GM12878 (cell line): ENCODE results near the gene USP12. TPM values are rescaled to one million over a fixed set of nuclear protein-coding genes. Genes with fewer than 3 reads are reported as not detected.

Experiments
- BACH1 ChIP-seq: fragments of 450-650 bp; IDR thresholded peaks from 2 replicates; pipeline ENCODE4 v1.6.1; 2017; ENCODE audit warnings: mild to moderate bottlenecking, borderline replicate concordance
- BCLAF1 ChIP-seq: fragments of 450-650 bp; IDR thresholded peaks from 2 replicates; pipeline ENCODE4 v1.6.1; 2017; ENCODE audit warnings: antibody characterized with exemption, mild to moderate bottlenecking, moderate library complexity
- CTCF ChIP-seq, 3 experiments: IDR thresholded peaks in 2 of 3; conservative IDR thresholded peaks in 1 of 3; 2 replicates each; pipeline ENCODE4 v1.5.1; 2011; ENCODE audit warnings: low read depth in 3 of 3, low read length in 3 of 3, mild to moderate bottlenecking in 3 of 3, control low read depth in 2 of 3, moderate library complexity in 2 of 3, inconsistent platforms in 1 of 3, mixed read lengths in 1 of 3; ENCODE audit not compliant: control insufficient read depth in 2 of 3, insufficient read depth in 1 of 3; ENCODE audit errors: extremely low read depth in 1 of 3
- E4F1 ChIP-seq: fragments of 450-650 bp; IDR thresholded peaks from 2 replicates; pipeline ENCODE4 v1.6.1; 2018; ENCODE audit warnings: borderline replicate concordance, mild to moderate bottlenecking; ENCODE audit not compliant: partially characterized antibody
- EED ChIP-seq: sonication (generic); IDR thresholded peaks from 2 replicates; pipeline ENCODE4 v1.6.1; 2016; ENCODE audit warnings: antibody characterized with exemption, low read depth
- KAT2A ChIP-seq: conservative IDR thresholded peaks from 2 replicates; pipeline ENCODE4 v1.6.1; 2011; ENCODE audit warnings: low read depth, low read length; ENCODE audit not compliant: control insufficient read depth
- NR2F1 ChIP-seq: fragments of 450-650 bp; conservative IDR thresholded peaks from 2 replicates; pipeline ENCODE4 v1.6.1; 2017; ENCODE audit warnings: mild to moderate bottlenecking
- RELA ChIP-seq: fragments of 450-650 bp; IDR thresholded peaks from 2 replicates; pipeline ENCODE4 v1.8.0; 2014; ENCODE audit warnings: borderline replicate concordance; ENCODE audit not compliant: partially characterized antibody
- RUNX3 ChIP-seq: IDR thresholded peaks from 2 replicates; pipeline ENCODE4 v1.6.1; 2012; ENCODE audit warnings: low read length, inconsistent platforms
- SMC3 ChIP-seq: IDR thresholded peaks from 2 replicates; pipeline ENCODE4 v1.6.1; 2011; ENCODE audit warnings: low read length, improper control_type of control experiment, borderline replicate concordance
- SP1 ChIP-seq: IDR thresholded peaks from one replicate; pipeline ENCODE4 v1.6.1; 2011; ENCODE audit warnings: low read depth, low read length
- SUZ12 ChIP-seq: fragments of 200-600 bp; sonication (generic); IDR thresholded peaks from one replicate; pipeline ENCODE4 v1.6.1; 2018; ENCODE audit warnings: antibody characterized with exemption, mild to moderate bottlenecking; ENCODE audit not compliant: unreplicated experiment
- ZNF207 ChIP-seq: fragments of 450-650 bp; IDR thresholded peaks from 2 replicates; pipeline ENCODE4 v1.6.1; 2014; ENCODE audit warnings: antibody characterized with exemption, mild to moderate bottlenecking, borderline replicate concordance
- ZNF592 ChIP-seq: fragments of 450-650 bp; IDR thresholded peaks from 2 replicates; pipeline ENCODE4 v1.6.1; 2017; ENCODE audit warnings: mild to moderate bottlenecking, moderate library complexity
- ZNF622 ChIP-seq: fragments of 450-650 bp; IDR thresholded peaks from 2 replicates; pipeline ENCODE4 v1.6.1; 2017; ENCODE audit warnings: mild to moderate bottlenecking, inconsistent platforms
- polyA plus RNA-seq, 11 experiments: library from polyadenylated mRNA; depleted of rRNA in 4 of 11; unstranded in 6 of 11; stranded (reverse) in 5 of 11; fragments of >200 nt; fragmentation: Nextera tagmentation in 4 of 11; fragmentation: Illumina TruSeq in 1 of 11; extraction: Ambion mirVana in 4 of 11; extraction: Trizol in 1 of 11; gene quantifications; 1 replicate in 1 of 11; 2 replicates in 10 of 11; pipeline versions ENCODE4 v1.2.1 to v1.2.3, GENCODE V29; 2011 to 2016; ENCODE audit warnings: inconsistent platforms in 2 of 11, missing spikeins in 2 of 11, low read depth in 1 of 11
- total RNA-seq, 4 experiments: library from RNA; depleted of rRNA in 3 of 4; stranded (reverse); fragments of >200 nt in 3 of 4; fragmentation: Illumina TruSeq in 1 of 4; extraction: Trizol in 1 of 4; gene quantifications; 2 replicates each; pipeline versions ENCODE4 v1.2.1 to v1.2.3, GENCODE V29; 2013 to 2021

Gene USP12
- total and polyA plus RNA-seq, 10 of the 15 experiments (the other 5 are each of a cell fraction or from before 2014, with no cell fraction given): 3.5 to 32.2 (median 24.6) TPM

- TF ChIP-seq SMC3: no peak
- 0 out of 2 replicates have a peak, but pooled peaks have one; percentile 14 for TF ChIP-seq NR2F1
- no peak for TF ChIP-seq ZNF592
- TF ChIP-seq ZNF622: no peak
- 0 out of 2 replicates have a peak, but pooled peaks have one; percentile 11 for TF ChIP-seq RUNX3
- TF ChIP-seq RELA: no peak
- no peak for TF ChIP-seq CTCF (IDR thresholded peaks at IDR 0.05 in 2 of 3, conservative IDR thresholded peaks at IDR 0.05 in 1 of 3; ENCODE audit: control insufficient read depth in 2 of 3, extremely low read depth in 1 of 3, insufficient read depth in 1 of 3, low read depth in 3 of 3, low read length in 3 of 3)
- no peak for TF ChIP-seq EED
- no peak for TF ChIP-seq KAT2A
- TF ChIP-seq E4F1: no peak
- no peak for TF ChIP-seq BACH1
- TF ChIP-seq SP1: no peak
- no peak for TF ChIP-seq BCLAF1
- TF ChIP-seq SUZ12: no peak
- no peak for TF ChIP-seq ZNF207
These were observed 5.1 kb upstream of the USP12 start (continued) for GRCh38 chr13:27176470-27177410.
